GM19455 (cell line): ENCODE data around the gene IRX2.

Source experiments
- ATAC-seq: cut with Tn5 transposase; IDR thresholded peaks from one replicate; pipeline ENCODE4 v1.9.1; 2021; ENCODE audit not compliant: unreplicated experiment

Gene IRX2

DNA sequence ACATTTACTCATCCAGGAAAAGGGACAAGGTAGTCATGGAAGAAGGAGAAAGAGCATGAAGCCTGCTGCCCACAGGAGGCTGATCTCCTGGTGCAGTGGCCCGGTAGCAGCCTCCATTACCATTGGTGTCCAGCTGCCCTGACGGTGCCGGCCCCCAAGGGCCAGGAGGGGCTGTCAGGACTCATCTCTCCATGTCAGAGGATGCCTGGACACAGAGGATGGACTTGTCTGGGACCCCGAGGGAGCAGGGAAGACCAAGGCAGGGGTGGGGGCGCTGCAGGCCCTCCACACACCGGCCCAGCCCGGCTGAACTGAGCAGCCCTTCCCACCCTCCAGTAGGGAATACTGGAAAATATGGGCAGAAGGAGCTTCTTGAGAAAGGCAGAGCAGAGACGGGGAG, 52.2 kb downstream of the IRX2 start:
- no peak for ATAC-seq

DNA sequence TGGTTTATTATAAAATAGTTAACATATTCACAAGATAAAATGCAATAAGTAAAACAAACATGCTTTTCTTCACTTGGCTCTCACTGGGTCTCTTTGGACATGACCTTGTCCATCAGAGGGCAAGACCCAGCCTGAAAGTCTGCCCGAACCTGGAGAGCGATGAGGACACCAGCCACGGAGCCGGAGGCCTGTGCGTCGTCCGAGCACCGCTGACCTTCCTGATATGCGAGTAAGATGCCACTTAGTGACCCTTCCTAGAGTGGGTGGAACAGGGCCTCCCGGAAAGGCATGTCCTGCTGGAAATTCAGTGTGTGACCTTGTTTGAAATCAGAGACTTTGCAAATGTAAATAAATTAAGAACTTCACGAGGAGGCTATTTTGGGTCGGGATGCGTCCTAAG, 52.9 kb downstream of the IRX2 start:
- ATAC-seq = no peak

DNA sequence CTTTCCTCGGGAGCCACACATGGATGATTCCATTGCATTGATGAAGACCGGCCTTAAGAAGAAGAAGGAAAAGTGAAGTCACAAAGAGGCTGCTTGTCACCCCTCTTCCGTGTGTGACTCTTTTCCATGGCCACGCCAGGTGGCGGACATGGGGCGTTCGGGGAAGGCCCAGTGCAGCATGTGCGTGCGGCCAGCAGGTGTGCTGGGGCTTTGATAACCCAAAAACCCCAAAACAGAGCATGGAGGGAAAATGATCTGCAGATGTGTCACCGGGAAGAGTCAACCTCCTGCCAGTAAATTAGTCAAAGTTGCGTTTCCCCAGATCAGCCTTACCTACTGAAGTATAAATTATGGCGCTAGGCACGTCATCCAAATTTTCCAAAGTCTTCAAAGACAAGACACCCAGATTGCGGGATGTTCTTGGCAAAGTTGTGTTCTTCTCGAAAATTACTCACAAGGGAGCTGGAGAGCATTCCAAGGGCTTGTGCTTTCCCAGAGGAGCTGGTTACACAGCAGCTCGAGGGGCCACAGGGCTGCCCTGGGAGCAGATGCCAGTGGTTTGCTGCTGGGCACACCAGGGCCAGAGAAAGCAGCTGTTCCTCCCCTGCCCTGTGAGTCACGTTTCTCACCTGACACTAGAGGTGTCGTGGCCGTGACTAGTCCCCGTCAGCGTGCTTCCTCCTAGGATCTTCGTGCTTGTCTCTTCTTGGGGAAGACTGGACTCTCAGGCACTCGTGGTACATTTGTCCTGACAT, 53.9 kb downstream of the IRX2 start:
- no peak for ATAC-seq

DNA sequence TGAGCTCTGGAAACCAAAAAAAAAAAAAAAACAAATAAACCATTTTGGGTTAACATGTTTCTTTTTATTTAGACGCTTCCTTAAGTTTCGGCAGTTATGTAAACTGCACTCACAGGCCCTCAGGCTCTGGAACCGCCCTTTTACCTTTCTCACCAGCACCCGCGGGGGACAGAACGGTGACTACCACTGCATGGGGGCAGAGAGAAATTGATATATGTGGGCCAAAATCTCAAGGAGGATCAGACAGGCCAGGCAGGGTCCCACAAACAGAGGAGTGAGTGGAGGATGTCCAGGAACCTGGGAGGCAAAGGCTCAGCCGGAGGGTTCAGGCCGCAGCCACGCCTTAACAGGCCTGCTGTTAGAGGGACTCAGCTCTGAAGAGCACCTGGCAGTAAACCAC, 54.4 kb downstream of the IRX2 start:
- no peak for ATAC-seq
